Keratinocyte (primary cell): ENCODE data around the gene PBX4. TPM values are rescaled to one million over a fixed set of nuclear protein-coding genes. Genes with fewer than 3 reads are reported as not detected.

Experiments
- DNase-seq: peaks from one replicate; pipeline ENCODE4 v3.0.0-alpha.2; 2011; ENCODE audit warnings: low read depth, missing footprints, low spot score
- FAIRE-seq: peaks from 2 replicates; lab custom pipeline; 2011; peaks lifted over from hg19 to GRCh38; lab: Jason Lieb, UNC
- H2AFZ ChIP-seq: 2 replicates; pipeline ENCODE4 v1.6.0; 2012; ENCODE audit warnings: low read length, control low read depth, inconsistent platforms; ENCODE audit not compliant: control insufficient read depth
- H3K27ac ChIP-seq: 2 replicates; pipeline ENCODE4 v1.5.1; 2011; ENCODE audit warnings: low read length; ENCODE audit not compliant: control insufficient read depth, insufficient read depth
- H3K27me3 ChIP-seq: 3 replicates; pipeline ENCODE4 v1.6.0; 2011; ENCODE audit warnings: low read length; ENCODE audit not compliant: control insufficient read depth, insufficient read depth; ENCODE audit errors: extremely low read depth
- H3K36me3 ChIP-seq, 2 experiments: 2 replicates in 1 of 2; 3 replicates in 1 of 2; pipeline ENCODE4 v1.5.1; 2011; ENCODE audit warnings: low read length in 2 of 2, mild to moderate bottlenecking in 1 of 2; ENCODE audit not compliant: control insufficient read depth in 2 of 2, insufficient read depth in 2 of 2; ENCODE audit errors: extremely low read depth in 1 of 2
- H3K4me1 ChIP-seq: 3 replicates; pipeline ENCODE4 v1.5.1; 2011; ENCODE audit warnings: low read length; ENCODE audit not compliant: control insufficient read depth, insufficient read depth; ENCODE audit errors: extremely low read depth
- H3K4me2 ChIP-seq: 3 replicates; pipeline ENCODE4 v1.6.0; 2011; ENCODE audit warnings: low read depth, low read length; ENCODE audit not compliant: control insufficient read depth, insufficient read depth; ENCODE audit errors: extremely low read depth
- H3K4me3 ChIP-seq, 3 experiments: fragments of 200-600 bp in 1 of 3; sonication (generic) in 1 of 3; 2 replicates in 2 of 3; 3 replicates in 1 of 3; pipeline ENCODE4 v1.5.1; 2011 to 2016; ENCODE audit warnings: low read length in 3 of 3, mild to moderate bottlenecking in 3 of 3, control low read depth in 2 of 3, inconsistent platforms in 1 of 3, low read depth in 1 of 3, mixed read lengths in 1 of 3, mixed run types in 1 of 3, moderate library complexity in 1 of 3; ENCODE audit not compliant: control insufficient read depth in 2 of 3, insufficient read depth in 2 of 3; ENCODE audit errors: extremely low read depth in 1 of 3
- H3K79me2 ChIP-seq: 2 replicates; pipeline ENCODE4 v1.6.0; 2012; ENCODE audit warnings: low read length; ENCODE audit not compliant: control insufficient read depth, insufficient read depth
- H3K9ac ChIP-seq: 3 replicates; pipeline ENCODE4 v1.6.0; 2011; ENCODE audit warnings: low read length; ENCODE audit not compliant: control insufficient read depth, insufficient read depth; ENCODE audit errors: extremely low read depth
- H3K9me1 ChIP-seq: 3 replicates; pipeline ENCODE4 v1.6.0; 2011; ENCODE audit warnings: low read length; ENCODE audit not compliant: control insufficient read depth, insufficient read depth; ENCODE audit errors: extremely low read depth
- H3K9me3 ChIP-seq: 2 replicates; pipeline ENCODE4 v1.5.1; 2012; ENCODE audit warnings: low read depth, low read length; ENCODE audit not compliant: control insufficient read depth
- H4K20me1 ChIP-seq: 3 replicates; pipeline ENCODE4 v1.6.0; 2011; ENCODE audit warnings: low read length; ENCODE audit not compliant: control insufficient read depth, insufficient read depth; ENCODE audit errors: extremely low read depth
- EZH2 ChIP-seq: IDR thresholded peaks from one replicate; pipeline ENCODE4 v1.6.1; 2012; ENCODE audit warnings: inconsistent platforms, mild to moderate bottlenecking, low read length, moderate library complexity
- dilution Hi-C: fragments of 300-500 bp; cut with MboI; formaldehyde crosslinking; loops from one replicate; pipeline ENCODE4 v1.7.0; 2020; ENCODE audit warnings: low sequenced_read_pairs; ENCODE audit not compliant: extremely low pct_ligation_motif_present
- polyA plus RNA-seq, 5 experiments: library from polyadenylated mRNA; depleted of rRNA in 3 of 5; stranded (reverse) in 3 of 5; stranded (forward) in 1 of 5; unstranded in 1 of 5; fragments of >200 nt; gene quantifications; 1 replicate in 1 of 5; 2 replicates in 3 of 5; 3 replicates in 1 of 5; pipeline versions ENCODE4 v1.2.1 to v1.2.3, GENCODE V29; 2011 to 2012; ENCODE audit warnings: missing spikeins in 2 of 5, low read depth in 1 of 5, low replicate concordance in 1 of 5
- TF ChIP-seq, protein P1 (sequence below), 3 experiments: IDR thresholded peaks in 1 of 3; conservative IDR thresholded peaks in 1 of 3; optimal IDR thresholded peaks in 1 of 3; 2 replicates in 2 of 3; 3 replicates in 1 of 3; pipeline versions ENCODE3 to v1.5.1; 2011; ENCODE audit warnings: low read length in 3 of 3, mild to moderate bottlenecking in 3 of 3, moderate library complexity in 2 of 3, control low read depth in 1 of 3, inconsistent platforms in 1 of 3; ENCODE audit not compliant: insufficient read depth in 2 of 3; ENCODE audit errors: extremely low read depth in 1 of 3

Gene PBX4
- polyA plus RNA-seq, 1 donor (not counting 4 experiments of a cell fraction or from before 2014, with no cell fraction given) = 1.7 TPM

GRCh38 chr19:19548915-19549759 lies 69.3 kb downstream of the PBX4 start:
- no peaks in the 10 kb centered on the region for H3K9me1 ChIP-seq
- no peaks in the 10 kb centered on the region for H3K36me3 ChIP-seq
- H4K20me1 ChIP-seq = no peaks in the 10 kb centered on the region
- H3K79me2 ChIP-seq = no peaks in the 10 kb centered on the region
- no peaks in the 10 kb centered on the region for H3K4me1 ChIP-seq
- TF ChIP-seq, protein P1, sequence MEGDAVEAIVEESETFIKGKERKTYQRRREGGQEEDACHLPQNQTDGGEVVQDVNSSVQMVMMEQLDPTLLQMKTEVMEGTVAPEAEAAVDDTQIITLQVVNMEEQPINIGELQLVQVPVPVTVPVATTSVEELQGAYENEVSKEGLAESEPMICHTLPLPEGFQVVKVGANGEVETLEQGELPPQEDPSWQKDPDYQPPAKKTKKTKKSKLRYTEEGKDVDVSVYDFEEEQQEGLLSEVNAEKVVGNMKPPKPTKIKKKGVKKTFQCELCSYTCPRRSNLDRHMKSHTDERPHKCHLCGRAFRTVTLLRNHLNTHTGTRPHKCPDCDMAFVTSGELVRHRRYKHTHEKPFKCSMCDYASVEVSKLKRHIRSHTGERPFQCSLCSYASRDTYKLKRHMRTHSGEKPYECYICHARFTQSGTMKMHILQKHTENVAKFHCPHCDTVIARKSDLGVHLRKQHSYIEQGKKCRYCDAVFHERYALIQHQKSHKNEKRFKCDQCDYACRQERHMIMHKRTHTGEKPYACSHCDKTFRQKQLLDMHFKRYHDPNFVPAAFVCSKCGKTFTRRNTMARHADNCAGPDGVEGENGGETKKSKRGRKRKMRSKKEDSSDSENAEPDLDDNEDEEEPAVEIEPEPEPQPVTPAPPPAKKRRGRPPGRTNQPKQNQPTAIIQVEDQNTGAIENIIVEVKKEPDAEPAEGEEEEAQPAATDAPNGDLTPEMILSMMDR (optimal IDR thresholded peaks at IDR 0.05 in 1 of 3, IDR thresholded peaks at IDR 0.05 in 1 of 3, conservative IDR thresholded peaks at IDR 0.05 in 1 of 3; ENCODE audit: extremely low read depth in 1 of 3, insufficient read depth in 2 of 3, low read length in 3 of 3) = no peak
- no peak for TF ChIP-seq EZH2
- no peak overlapping the region for H3K9ac ChIP-seq
- no peak for DNase-seq
- peaks cover 32% of the 10 kb centered on the region for H3K27me3 ChIP-seq
- H3K9me3 ChIP-seq = no peaks in the 10 kb centered on the region
- H3K27ac ChIP-seq = no peak overlapping the region
- no peak overlapping the region for H3K4me2 ChIP-seq
- no peak for FAIRE-seq
- no peak overlapping the region for H3K4me3 ChIP-seq
- dilution Hi-C loops = no loop called here
- no peak overlapping the region for H2AFZ ChIP-seq

DNA sequence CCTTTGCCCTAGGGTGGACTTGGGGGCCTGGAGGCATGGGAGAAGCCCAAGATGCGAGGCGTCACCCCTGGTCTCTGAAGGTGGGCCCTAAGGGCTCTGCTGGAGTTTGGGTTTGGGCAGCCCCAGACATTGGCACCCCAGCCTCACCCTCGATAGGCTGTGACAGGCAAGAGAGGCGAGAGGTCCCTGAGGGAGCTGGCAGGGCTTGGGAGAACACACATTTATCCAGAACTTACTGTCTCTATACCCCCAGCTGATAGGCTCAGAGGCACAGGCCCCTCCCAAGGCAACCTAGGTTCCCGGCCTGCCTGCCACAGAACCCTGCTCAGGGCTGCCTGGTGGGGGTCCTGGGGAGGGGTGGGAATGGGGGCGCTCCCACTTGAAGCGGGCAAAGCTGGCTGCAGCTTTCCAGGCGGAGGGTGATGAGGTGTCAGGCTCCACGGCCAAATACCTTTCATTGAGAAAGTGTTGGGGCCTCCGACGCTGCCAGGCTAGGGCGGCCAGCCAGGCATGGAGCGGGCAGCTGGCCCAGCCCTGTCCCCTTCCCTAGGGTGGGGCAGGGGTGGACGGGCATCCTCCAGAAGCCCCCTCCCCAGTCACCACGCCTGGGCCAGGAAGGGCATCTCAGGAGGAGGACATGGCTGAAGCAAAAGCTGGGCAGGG lies 70.7 kb downstream of the PBX4 start:
- H3K4me1 ChIP-seq = no peaks in the 10 kb centered on the region
- H3K9me1 ChIP-seq = no peaks in the 10 kb centered on the region
- no peaks in the 10 kb centered on the region for H3K36me3 ChIP-seq
- no peak overlapping the region for H3K4me3 ChIP-seq
- H4K20me1 ChIP-seq = no peaks in the 10 kb centered on the region
- DNase-seq = no peak
- no peak overlapping the region for H3K9ac ChIP-seq
- no peak overlapping the region for H2AFZ ChIP-seq
- dilution Hi-C loops = no loop called here
- H3K27me3 ChIP-seq = peaks cover 32% of the 10 kb centered on the region
- FAIRE-seq = no peak
- H3K27ac ChIP-seq = no peak overlapping the region
- TF ChIP-seq, protein P1 (optimal IDR thresholded peaks at IDR 0.05 in 1 of 3, IDR thresholded peaks at IDR 0.05 in 1 of 3, conservative IDR thresholded peaks at IDR 0.05 in 1 of 3; ENCODE audit: extremely low read depth in 1 of 3, insufficient read depth in 2 of 3, low read length in 3 of 3) = no peak
- no peak overlapping the region for H3K4me2 ChIP-seq
- H3K79me2 ChIP-seq = no peaks in the 10 kb centered on the region
- no peaks in the 10 kb centered on the region for H3K9me3 ChIP-seq
